WTC11 (cell line): ENCODE data around the gene CFI. TPM values are rescaled to one million over a fixed set of nuclear protein-coding genes. Genes with fewer than 3 reads are reported as not detected.
A peak's percentile ranks its signal among the peaks of the same experiment; 100 is the strongest.

Experiments used
- ATAC-seq: fragments of 200-7000 bp; cut with Tn5 transposase; 2 replicates; pipeline ENCODE4 v1.10.0; 2021; ENCODE audit warnings: mild to moderate bottlenecking, moderate library complexity
- CTCF ChIA-PET: fragments of 300-600 bp; sonication (Branson Sonifier 250); formaldehyde crosslinking; loops from one replicate; lab custom pipeline; 2021; ENCODE audit warnings: antibody characterized with exemption; lab: Charles Lee
- POLR2A ChIA-PET: fragments of 350-600 bp; sonication (Branson Sonifier 250); formaldehyde crosslinking; loops from one replicate; lab custom pipeline; 2021; ENCODE audit warnings: antibody characterized with exemption; lab: Charles Lee
- DNase-seq: peaks from one replicate; pipeline ENCODE4 v3.0.0; 2021; ENCODE audit warnings: low spot score
- H3K27ac Mint-ChIP-seq: 2 replicates; pipeline ENCODE4 v1.8.0; 2021; ENCODE audit warnings: mixed read lengths
- H3K27me3 Mint-ChIP-seq: 2 replicates; pipeline ENCODE4 v1.8.0; 2021; ENCODE audit warnings: low read depth, mild to moderate bottlenecking, moderate library complexity, mixed read lengths
- H3K36me3 Mint-ChIP-seq: 2 replicates; pipeline ENCODE4 v1.8.0; 2021; ENCODE audit warnings: mixed read lengths
- H3K4me1 Mint-ChIP-seq: 2 replicates; pipeline ENCODE4 v1.8.0; 2022; ENCODE audit warnings: mixed read lengths
- H3K4me3 Mint-ChIP-seq: 2 replicates; pipeline ENCODE4 v1.8.0; 2021; ENCODE audit warnings: mild to moderate bottlenecking, moderate library complexity, mixed read lengths
- H3K9me3 Mint-ChIP-seq: 2 replicates; pipeline ENCODE4 v1.8.0; 2021; ENCODE audit warnings: mixed read lengths
- CBFB ChIP-seq: sonication (generic); formaldehyde crosslinking; IDR thresholded peaks from 2 replicates; pipeline ENCODE4 v1.8.1; 2022; ENCODE audit warnings: mild to moderate bottlenecking, low read depth, missing genetic modification reagents
- CREB1 ChIP-seq: sonication (generic); formaldehyde crosslinking; IDR thresholded peaks from 2 replicates; pipeline ENCODE4 v1.8.0; 2023; ENCODE audit warnings: mild to moderate bottlenecking, missing genetic modification reagents
- EMX1 ChIP-seq: fragments of 250-450 bp; sonication (Bioruptor Pico); IDR thresholded peaks from 2 replicates; pipeline ENCODE4 v1.8.0; 2021; ENCODE audit warnings: mild to moderate bottlenecking
- ETV6 ChIP-seq: sonication (generic); formaldehyde crosslinking; IDR thresholded peaks from 2 replicates; pipeline ENCODE4 v1.8.1; 2022; ENCODE audit warnings: mild to moderate bottlenecking, missing genetic modification reagents
- GABPB1 ChIP-seq: sonication (generic); formaldehyde crosslinking; IDR thresholded peaks from 2 replicates; pipeline ENCODE4 v1.8.1; 2023; ENCODE audit warnings: mild to moderate bottlenecking, missing genetic modification reagents
- NFATC4 ChIP-seq: fragments of 250-450 bp; sonication (Bioruptor Pico); IDR thresholded peaks from 2 replicates; pipeline ENCODE4 v1.9.0; 2021; ENCODE audit warnings: mild to moderate bottlenecking
- RELA ChIP-seq: sonication (generic); formaldehyde crosslinking; IDR thresholded peaks from 2 replicates; pipeline ENCODE4 v1.8.1; 2022; ENCODE audit warnings: missing genetic modification reagents, mild to moderate bottlenecking, borderline replicate concordance
- SP1 ChIP-seq: sonication (generic); formaldehyde crosslinking; conservative IDR thresholded peaks from 2 replicates; pipeline ENCODE4 v1.8.1; 2022; ENCODE audit warnings: missing genetic modification reagents
- TEAD4 ChIP-seq: sonication (generic); formaldehyde crosslinking; IDR thresholded peaks from 2 replicates; pipeline ENCODE4 v1.8.0; 2022; ENCODE audit warnings: mild to moderate bottlenecking, missing genetic modification reagents
- total RNA-seq: library from RNA; stranded (reverse); gene quantifications from 3 replicates; pipeline ENCODE4 v1.2.3, GENCODE V29; 2021
- TF ChIP-seq, protein P1 (sequence below): sonication (generic); formaldehyde crosslinking; IDR thresholded peaks from 2 replicates; pipeline ENCODE4 v1.8.1; 2022; ENCODE audit warnings: low read depth, mild to moderate bottlenecking, moderate library complexity, missing genetic modification reagents, borderline replicate concordance
- TF ChIP-seq, protein P2 (sequence below): sonication (generic); formaldehyde crosslinking; IDR thresholded peaks from 2 replicates; pipeline ENCODE4 v1.8.1; 2022; ENCODE audit warnings: mild to moderate bottlenecking, missing genetic modification reagents, moderate library complexity, borderline replicate concordance
- TF ChIP-seq, protein P3 (sequence below): sonication (generic); formaldehyde crosslinking; IDR thresholded peaks from 2 replicates; pipeline ENCODE4 v1.8.1; 2022; ENCODE audit warnings: mild to moderate bottlenecking, moderate library complexity, missing genetic modification reagents
- TF ChIP-seq, protein P4 (sequence below): fragments of 200-600 bp; IDR thresholded peaks from 2 replicates; pipeline ENCODE4 v1.8.0; 2022; ENCODE audit warnings: antibody characterized with exemption
- TF ChIP-seq, protein P5 (sequence below): fragments of 250-450 bp; sonication (Bioruptor Pico); conservative IDR thresholded peaks from 2 replicates; pipeline ENCODE4 v1.9.0; 2021; ENCODE audit warnings: mild to moderate bottlenecking
- TF ChIP-seq, protein P6 (sequence below): sonication (generic); formaldehyde crosslinking; IDR thresholded peaks from 2 replicates; pipeline ENCODE4 v1.8.0; 2023; ENCODE audit warnings: mild to moderate bottlenecking, missing genetic modification reagents
- TF ChIP-seq, protein P7 (sequence below): sonication (generic); formaldehyde crosslinking; conservative IDR thresholded peaks from 2 replicates; pipeline ENCODE4 v1.8.1; 2022; ENCODE audit warnings: mild to moderate bottlenecking, missing genetic modification reagents
- TF ChIP-seq, protein P8 (sequence below): sonication (generic); formaldehyde crosslinking; IDR thresholded peaks from 2 replicates; pipeline ENCODE4 v1.8.1; 2023; ENCODE audit warnings: mild to moderate bottlenecking, moderate library complexity, missing genetic modification reagents

The CFI gene
- total RNA-seq, 1 experiment from 2014 or later: not detected

DNA sequence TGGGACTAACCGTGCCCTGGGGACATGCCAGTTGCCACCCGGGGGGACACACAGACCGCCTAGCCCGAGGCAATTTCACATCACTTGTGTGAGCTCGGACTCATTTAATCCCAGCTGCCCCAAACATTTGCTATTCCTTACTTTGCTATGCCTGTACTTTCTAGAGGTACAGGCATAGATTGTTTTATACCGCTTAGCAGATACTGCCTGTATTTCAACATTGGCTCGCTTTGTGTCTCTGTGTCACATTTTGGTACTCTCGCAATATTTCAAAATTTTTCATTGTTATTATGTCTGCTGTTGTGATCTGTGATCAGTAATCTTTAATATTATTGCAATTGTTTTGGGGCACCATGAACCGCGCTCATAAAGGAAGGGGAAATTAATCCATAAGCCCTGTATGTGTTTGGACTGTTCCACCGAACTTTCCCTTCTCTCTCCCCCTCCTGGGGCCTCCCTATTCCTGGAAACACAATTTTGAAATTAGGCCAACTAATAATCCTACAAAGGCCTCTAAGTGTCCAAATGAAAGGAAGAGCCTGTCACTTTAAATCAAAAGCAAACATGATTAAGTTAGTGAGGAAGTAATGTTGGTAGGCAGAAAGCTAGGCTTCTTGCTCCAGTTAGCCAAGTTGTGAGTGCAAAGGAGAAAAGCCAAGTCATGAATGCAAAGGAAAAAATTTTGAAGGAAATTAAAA, 98.0 kb downstream of the CFI start:
- peak overlapping the region; percentile 90 for H3K4me3 Mint-ChIP-seq
- ATAC-seq: no peak
- no peaks in the 10 kb centered on the region for H3K27me3 Mint-ChIP-seq
- no peak for DNase-seq
- peaks cover 19% of the 10 kb centered on the region for H3K4me1 Mint-ChIP-seq
- TF ChIP-seq TEAD4 (CRISPR knock-in tag) (no peak), EMX1 (0 out of 2 replicates have a peak, but pooled peaks have one; percentile 1)
- ChIA-PET POLR2A (interaction anchor here (1.2 to 1.7 kb wide), 3 partner anchors 61 to 144 kb away, joined by 3 to 5 read pairs (median 4); partner anchors contain the start of gene MCUB), CTCF (interaction anchor here (0.5 to 4.9 kb wide), 15 partner anchors 8 to 282 kb away, joined by 3 to 31 read pairs (median 4); partner anchors contain the start of gene MCUB)
- H3K27ac Mint-ChIP-seq: 0 out of 2 replicates have a peak overlapping the region, but pooled peaks have one; percentile 50
- no peaks in the 10 kb centered on the region for H3K9me3 Mint-ChIP-seq
- peaks cover 7% of the 10 kb centered on the region for H3K36me3 Mint-ChIP-seq

DNA sequence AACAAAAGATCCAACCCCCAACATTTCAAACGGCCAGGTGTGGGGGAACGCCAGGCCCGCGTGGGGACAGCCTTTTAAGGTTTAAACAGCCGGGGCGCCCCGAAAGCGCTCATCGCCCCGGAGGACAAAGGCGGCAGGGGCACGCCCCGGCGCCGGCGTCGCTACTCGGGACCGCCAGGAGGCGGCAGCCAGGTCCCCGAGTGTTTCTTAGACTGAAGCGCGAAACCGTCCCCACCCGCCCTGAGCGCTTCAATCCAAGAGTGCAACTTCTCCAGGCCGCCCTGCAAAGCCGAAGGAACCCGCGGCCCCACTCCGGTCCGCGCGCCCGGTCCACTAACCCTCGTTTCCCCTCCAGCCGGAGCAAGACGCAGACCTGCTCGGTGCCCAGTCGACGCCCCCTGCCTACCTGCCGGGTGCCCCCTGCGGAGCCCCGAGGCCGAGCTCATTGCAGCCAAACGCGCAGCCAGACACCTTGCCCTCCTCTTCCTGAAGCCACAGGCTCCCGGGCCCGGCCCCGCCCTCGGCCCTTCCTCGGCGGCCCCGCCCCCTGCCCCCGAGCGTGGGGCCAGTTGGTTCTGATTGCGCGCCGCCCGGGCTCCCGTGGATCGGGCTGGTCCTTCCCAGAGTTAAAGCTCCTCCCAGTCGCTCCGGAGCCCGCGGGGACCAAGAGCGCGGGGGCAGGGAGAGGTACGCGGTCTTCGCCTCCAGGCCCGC, 98.7 kb downstream of the CFI start, which contains the start of gene CASP6:
Gene CASP6, minus strand, starts transcription at position 496 of the 714 bp plus-strand sequence. Its CDS starts 50 bp downstream, at position 446.
- Mint-ChIP-seq H3K4me3 (peak within 1 kb of the TSS; percentile 90), H3K4me1 (peaks cover 19% of the 10 kb centered on the region), H3K27me3 (no peaks in the 10 kb centered on the region), H3K27ac (peak within 1 kb of the TSS; percentile 93), H3K36me3 (peaks cover 3% of the 10 kb centered on the region), H3K9me3 (no peaks in the 10 kb centered on the region)
- POLR2A ChIA-PET: interaction anchor here (1.2 to 1.7 kb wide), 4 partner anchors 26 to 143 kb away, joined by 3 to 5 read pairs (median 4); partner anchors contain the start of gene MCUB
- peak; percentile 84 for DNase-seq
- peak; percentile 75 for ATAC-seq
- CTCF ChIA-PET: interaction anchor here (0.6 to 4.9 kb wide), 15 partner anchors 9 to 281 kb away, joined by 3 to 31 read pairs (median 4); partner anchors contain the start of gene MCUB
- TF ChIP-seq RELA: peak; percentile 89
- TF ChIP-seq EMX1: 0 out of 2 replicates have a peak, but pooled peaks have one; percentile 43
- TF ChIP-seq, protein P1, sequence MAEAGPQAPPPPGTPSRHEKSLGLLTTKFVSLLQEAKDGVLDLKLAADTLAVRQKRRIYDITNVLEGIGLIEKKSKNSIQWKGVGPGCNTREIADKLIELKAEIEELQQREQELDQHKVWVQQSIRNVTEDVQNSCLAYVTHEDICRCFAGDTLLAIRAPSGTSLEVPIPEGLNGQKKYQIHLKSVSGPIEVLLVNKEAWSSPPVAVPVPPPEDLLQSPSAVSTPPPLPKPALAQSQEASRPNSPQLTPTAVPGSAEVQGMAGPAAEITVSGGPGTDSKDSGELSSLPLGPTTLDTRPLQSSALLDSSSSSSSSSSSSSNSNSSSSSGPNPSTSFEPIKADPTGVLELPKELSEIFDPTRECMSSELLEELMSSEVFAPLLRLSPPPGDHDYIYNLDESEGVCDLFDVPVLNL (CRISPR knock-in tag): 0 out of 2 replicates have a peak, but pooled peaks have one; percentile 41
- TF ChIP-seq CREB1 (CRISPR knock-in tag): peak; percentile 37; the same call in 1 of the 2 replicates
- peak; percentile 27; the same call in 1 of the 2 replicates for TF ChIP-seq ETV6 (CRISPR knock-in tag)
- TF ChIP-seq, protein P2, sequence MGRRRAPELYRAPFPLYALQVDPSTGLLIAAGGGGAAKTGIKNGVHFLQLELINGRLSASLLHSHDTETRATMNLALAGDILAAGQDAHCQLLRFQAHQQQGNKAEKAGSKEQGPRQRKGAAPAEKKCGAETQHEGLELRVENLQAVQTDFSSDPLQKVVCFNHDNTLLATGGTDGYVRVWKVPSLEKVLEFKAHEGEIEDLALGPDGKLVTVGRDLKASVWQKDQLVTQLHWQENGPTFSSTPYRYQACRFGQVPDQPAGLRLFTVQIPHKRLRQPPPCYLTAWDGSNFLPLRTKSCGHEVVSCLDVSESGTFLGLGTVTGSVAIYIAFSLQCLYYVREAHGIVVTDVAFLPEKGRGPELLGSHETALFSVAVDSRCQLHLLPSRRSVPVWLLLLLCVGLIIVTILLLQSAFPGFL (CRISPR knock-in tag): no peak
- peak; percentile 62 for TF ChIP-seq SP1 (CRISPR knock-in tag)
- TF ChIP-seq, protein P3, sequence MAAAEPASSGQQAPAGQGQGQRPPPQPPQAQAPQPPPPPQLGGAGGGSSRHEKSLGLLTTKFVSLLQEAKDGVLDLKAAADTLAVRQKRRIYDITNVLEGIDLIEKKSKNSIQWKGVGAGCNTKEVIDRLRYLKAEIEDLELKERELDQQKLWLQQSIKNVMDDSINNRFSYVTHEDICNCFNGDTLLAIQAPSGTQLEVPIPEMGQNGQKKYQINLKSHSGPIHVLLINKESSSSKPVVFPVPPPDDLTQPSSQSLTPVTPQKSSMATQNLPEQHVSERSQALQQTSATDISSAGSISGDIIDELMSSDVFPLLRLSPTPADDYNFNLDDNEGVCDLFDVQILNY: peak; percentile 82
- TF ChIP-seq, protein P4, sequence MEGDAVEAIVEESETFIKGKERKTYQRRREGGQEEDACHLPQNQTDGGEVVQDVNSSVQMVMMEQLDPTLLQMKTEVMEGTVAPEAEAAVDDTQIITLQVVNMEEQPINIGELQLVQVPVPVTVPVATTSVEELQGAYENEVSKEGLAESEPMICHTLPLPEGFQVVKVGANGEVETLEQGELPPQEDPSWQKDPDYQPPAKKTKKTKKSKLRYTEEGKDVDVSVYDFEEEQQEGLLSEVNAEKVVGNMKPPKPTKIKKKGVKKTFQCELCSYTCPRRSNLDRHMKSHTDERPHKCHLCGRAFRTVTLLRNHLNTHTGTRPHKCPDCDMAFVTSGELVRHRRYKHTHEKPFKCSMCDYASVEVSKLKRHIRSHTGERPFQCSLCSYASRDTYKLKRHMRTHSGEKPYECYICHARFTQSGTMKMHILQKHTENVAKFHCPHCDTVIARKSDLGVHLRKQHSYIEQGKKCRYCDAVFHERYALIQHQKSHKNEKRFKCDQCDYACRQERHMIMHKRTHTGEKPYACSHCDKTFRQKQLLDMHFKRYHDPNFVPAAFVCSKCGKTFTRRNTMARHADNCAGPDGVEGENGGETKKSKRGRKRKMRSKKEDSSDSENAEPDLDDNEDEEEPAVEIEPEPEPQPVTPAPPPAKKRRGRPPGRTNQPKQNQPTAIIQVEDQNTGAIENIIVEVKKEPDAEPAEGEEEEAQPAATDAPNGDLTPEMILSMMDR: peak; percentile 36; the same call in 1 of the 2 replicates
- TF ChIP-seq, protein P5, sequence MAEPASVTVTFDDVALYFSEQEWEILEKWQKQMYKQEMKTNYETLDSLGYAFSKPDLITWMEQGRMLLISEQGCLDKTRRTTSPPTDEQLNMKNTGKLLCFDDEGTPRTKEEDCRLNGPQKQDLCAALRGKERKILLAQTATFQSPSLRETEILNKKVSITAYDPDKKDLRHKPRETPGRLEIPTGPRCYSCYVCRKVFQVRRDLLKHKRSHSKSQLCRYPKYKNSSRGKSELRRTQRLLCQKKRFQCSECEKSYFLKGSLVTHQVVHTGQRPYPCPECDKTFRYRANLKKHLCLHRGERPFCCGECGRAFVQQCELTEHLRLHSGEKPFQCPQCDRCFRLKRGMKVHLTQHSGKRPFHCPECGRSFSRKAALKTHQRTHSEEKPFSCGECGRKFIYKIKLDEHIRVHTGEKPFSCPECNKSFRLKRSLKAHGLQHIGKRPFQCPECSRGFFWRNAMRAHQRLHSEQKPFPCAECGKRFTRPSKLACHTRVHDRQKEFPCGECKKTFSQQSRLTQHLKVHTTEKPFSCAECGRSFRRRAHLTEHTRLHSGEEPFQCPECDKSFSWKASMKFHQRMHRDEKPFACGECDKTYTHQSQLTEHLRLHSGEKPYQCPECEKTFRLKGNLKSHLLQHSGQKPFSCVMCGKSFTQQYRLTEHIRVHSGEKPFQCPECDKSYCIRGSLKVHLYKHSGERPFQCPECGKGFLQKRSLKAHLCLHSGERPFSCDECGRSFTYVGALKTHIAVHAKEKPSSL (CRISPR knock-in tag): no peak
- TF ChIP-seq, protein P6, sequence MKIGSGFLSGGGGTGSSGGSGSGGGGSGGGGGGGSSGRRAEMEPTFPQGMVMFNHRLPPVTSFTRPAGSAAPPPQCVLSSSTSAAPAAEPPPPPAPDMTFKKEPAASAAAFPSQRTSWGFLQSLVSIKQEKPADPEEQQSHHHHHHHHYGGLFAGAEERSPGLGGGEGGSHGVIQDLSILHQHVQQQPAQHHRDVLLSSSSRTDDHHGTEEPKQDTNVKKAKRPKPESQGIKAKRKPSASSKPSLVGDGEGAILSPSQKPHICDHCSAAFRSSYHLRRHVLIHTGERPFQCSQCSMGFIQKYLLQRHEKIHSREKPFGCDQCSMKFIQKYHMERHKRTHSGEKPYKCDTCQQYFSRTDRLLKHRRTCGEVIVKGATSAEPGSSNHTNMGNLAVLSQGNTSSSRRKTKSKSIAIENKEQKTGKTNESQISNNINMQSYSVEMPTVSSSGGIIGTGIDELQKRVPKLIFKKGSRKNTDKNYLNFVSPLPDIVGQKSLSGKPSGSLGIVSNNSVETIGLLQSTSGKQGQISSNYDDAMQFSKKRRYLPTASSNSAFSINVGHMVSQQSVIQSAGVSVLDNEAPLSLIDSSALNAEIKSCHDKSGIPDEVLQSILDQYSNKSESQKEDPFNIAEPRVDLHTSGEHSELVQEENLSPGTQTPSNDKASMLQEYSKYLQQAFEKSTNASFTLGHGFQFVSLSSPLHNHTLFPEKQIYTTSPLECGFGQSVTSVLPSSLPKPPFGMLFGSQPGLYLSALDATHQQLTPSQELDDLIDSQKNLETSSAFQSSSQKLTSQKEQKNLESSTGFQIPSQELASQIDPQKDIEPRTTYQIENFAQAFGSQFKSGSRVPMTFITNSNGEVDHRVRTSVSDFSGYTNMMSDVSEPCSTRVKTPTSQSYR (CRISPR knock-in tag): 0 out of 2 replicates have a peak, but pooled peaks have one; percentile 36
- TF ChIP-seq CBFB: no peak
- 0 out of 2 replicates have a peak, but pooled peaks have one; percentile 46 for TF ChIP-seq NFATC4 (CRISPR knock-in tag)
- TF ChIP-seq, protein P7, sequence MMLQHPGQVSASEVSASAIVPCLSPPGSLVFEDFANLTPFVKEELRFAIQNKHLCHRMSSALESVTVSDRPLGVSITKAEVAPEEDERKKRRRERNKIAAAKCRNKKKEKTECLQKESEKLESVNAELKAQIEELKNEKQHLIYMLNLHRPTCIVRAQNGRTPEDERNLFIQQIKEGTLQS: no peak
- no peak for TF ChIP-seq GABPB1 (CRISPR knock-in tag)
- TF ChIP-seq, protein P8, sequence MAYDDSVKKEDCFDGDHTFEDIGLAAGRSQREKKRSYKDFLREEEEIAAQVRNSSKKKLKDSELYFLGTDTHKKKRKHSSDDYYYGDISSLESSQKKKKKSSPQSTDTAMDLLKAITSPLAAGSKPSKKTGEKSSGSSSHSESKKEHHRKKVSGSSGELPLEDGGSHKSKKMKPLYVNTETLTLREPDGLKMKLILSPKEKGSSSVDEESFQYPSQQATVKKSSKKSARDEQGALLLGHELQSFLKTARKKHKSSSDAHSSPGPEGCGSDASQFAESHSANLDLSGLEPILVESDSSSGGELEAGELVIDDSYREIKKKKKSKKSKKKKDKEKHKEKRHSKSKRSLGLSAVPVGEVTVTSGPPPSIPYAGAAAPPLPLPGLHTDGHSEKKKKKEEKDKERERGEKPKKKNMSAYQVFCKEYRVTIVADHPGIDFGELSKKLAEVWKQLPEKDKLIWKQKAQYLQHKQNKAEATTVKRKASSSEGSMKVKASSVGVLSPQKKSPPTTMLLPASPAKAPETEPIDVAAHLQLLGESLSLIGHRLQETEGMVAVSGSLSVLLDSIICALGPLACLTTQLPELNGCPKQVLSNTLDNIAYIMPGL (CRISPR knock-in tag): peak; percentile 68; the same call in 1 of the 2 replicates
